GM19043 (cell line): ENCODE measurements around the gene PROK1.

ENCODE experiments used
- ATAC-seq: cut with Tn5 transposase; IDR thresholded peaks from one replicate; pipeline ENCODE4 v1.9.1; 2021; ENCODE audit warnings: low read depth; ENCODE audit not compliant: unreplicated experiment

Gene PROK1

GRCh38 chr1:110485725-110486124, 34.8 kb downstream of the PROK1 start:
- ATAC-seq: no peak

DNA sequence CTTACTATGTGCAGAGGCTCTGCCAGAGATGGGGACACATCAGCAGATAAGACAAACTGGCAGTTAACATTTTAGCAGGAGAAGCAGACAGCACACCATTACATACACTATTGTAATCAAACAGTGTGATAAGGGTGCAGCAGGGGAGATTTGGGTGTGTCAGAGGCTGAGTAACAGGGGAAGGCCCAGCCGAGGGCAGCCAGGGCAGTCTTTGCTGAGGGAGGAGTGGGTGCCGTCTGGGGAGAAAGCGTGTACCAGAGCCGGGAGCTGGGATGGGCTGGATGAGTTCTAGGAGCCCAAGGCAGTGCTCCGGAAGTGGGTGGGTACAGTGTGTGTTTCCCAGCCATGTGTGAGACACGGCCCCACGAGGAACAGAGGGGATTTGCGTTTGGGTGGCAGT, 36.8 kb downstream of the PROK1 start:
- no peak for ATAC-seq

DNA sequence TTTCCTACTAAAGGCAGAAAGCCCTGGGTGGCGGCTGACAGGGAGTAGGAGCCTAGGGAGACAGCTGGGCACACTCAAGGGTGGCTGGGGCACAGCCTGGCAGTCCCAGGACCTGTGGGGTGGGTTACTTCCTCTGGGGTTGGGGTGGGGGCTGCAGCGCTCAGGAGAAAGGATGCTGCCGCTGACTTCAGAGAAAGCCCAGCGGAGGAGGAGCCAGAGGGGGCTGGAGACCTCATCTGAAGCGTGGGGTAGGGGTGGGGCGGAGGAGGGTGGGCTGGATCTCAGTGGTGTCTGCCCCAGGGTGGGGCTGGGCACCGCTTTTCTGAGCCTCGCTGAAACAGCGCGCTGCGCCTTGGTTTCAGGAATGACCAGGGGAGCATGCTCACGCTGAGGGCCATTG, 37.2 kb downstream of the PROK1 start:
- no peak for ATAC-seq

- ATAC-seq: no peak
Observed at GRCh38 chr1:110488867-110489266, 37.9 kb downstream of the PROK1 start.

DNA sequence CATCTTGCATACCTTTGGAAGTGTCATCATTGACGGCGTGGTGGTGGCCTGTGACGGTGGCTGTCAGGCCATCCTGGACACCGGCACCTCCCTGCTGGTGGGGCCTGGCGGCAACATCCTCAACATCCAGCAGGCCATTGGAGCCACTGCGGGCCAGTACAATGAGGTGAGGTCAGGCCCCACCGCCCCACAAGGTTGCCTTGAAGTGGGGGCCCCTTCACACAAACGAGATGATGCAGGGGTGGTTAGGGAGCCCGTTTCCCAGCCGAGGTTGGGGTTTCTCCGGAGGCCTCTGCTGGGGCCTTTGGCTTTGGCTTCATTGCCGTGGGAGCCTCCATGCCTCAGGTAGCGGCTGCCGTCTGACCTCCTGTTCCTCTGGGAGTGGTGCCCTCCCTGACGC, 38.5 kb downstream of the PROK1 start:
- no peak for ATAC-seq

- no peak for ATAC-seq
Observed at GRCh38 chr1:110489973-110490542, 39.1 kb downstream of the PROK1 start.

DNA sequence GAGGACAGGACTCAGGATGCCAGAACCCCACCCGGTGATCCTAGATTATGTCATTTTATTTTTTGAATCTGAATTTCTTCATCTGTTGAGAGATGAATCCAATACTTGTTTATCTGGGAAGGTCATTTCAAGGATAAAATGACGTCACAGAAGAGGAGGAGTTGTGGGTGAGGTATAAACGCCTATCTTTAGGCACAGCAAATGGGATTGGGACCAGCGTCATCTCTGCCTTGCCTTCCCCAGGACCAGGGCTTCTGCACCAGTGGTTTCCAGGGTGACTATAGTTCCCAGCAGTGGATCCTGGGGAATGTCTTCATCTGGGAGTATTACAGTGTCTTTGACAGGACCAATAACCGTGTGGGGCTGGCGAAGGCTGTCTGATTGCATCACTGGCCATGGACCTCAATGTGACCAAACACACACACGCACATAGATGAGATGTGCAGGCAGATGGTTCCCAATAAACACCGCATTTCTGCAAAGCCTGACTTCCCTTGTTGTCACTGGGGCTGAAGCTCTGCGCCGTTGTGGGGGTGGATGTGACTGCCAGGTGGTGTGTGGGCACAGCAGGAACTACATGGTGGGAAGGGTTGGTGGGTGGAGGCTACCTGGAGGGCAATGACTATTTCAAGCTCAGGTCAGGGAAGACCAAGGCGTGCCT, 40.0 kb downstream of the PROK1 start:
- no peak for ATAC-seq

DNA sequence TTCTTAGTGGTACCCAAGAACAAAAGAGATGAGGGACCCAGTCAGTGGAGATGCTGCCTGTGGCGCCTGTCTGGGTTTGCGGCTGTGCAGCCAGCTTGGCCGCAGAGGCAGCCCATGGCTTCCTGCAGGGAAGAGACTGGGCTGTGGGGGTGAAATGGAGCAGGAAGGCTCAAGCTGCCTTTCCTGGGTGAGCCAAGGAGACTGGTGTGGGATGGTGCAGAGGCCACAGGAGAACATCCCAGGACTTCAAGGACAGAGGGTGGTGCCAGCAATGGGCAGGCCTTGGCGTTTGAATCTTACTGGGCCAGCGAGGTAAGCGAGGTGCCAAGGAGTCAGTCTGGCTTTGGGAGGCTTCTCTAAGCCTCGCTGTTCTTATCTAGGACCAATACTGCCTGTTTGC, 41.6 kb downstream of the PROK1 start:
- no peak for ATAC-seq

DNA sequence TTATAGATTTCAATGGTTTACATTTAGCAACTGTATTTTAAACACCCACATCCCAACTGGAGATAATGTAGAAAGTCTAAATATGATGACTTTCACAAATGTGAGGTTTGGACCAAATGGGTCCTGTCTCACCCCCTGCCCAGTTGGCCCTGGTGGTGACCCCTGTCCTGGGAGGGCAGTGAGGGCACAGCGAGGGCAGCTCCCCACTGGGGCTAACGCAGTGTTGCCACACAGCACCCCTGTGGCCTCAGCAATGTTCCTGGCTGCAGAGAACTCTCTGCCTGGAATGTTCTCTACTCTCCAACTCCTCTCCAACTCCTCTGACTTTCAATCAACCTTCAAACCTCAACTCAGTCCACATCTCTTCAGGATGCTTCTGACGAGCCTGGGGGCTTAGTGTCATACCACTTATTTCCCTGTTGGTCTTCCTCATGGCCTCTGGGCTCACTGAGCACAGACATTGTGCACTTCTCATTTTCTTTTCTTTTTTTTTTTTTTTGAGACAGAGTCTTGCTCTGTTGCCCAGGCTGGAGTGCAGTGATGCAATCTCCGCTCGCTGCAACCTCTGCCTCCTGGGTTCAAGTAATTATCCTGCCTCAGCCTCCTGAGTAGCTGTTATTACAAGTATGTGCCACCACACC, 42.2 kb downstream of the PROK1 start:
- no peak for ATAC-seq

DNA sequence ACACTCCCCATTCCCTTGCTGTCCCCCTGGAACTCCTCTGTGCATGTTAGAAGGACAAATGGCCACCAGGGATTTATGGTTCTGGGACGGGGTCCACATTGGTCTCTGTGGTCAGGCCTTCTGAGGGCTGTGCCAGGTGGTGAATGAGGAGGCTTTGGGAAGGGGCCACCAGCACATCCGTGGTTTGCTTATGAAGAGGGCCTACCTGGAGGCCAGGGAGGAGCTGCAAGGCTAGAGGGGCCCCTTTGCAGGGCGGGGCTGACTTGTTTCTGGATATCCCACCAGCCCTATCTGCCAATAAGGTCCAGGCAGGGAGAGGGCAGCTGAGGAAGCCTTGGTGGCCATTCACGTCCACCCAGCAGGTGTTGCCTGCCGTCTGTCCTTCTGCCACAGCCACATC, 43.1 kb downstream of the PROK1 start:
- ATAC-seq: no peak

DNA sequence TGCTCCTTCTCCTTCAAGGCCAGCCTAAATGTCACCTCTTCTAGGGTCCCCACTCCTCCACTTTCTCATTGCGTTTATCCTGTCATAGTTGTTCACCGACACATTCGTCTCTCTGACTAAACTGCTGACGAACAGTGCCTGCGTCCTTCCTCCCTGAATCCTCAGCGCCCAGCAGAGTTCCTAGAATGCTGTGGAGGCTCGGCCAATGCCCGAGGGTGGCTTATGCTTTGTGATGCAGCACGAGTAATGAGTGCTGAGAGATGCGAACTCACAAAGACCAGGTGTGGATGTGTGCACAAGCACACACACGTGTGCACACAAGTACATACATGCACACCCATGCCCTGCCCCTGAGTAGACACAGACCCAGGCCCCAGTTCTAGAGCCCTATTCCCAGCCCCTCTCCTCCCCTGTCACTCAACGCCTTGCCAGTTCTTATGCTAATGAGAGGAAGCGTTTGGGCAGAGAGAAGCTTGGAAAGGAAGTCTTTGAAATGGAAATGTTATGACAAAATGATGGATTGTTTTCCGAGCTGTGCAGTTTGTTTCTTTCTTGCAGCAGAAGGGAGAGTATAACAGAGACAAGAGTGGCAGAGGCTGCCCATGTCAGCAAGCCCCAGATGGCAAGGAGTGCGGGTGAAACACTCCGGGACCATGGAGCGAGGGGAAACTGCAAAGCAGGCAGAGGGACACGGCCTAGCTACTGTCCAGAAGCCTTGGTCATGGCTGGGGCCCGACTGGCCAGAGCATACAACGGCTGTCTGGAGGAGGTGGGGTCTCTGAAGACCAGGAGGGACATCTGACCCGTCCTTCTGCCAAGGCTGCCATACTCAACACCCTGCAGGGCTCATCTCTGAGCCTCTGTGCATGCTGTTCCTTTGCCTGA, 43.8 kb downstream of the PROK1 start:
- no peak for ATAC-seq

GRCh38 chr1:110495926-110496600, 45.1 kb downstream of the PROK1 start:
- no peak for ATAC-seq

DNA sequence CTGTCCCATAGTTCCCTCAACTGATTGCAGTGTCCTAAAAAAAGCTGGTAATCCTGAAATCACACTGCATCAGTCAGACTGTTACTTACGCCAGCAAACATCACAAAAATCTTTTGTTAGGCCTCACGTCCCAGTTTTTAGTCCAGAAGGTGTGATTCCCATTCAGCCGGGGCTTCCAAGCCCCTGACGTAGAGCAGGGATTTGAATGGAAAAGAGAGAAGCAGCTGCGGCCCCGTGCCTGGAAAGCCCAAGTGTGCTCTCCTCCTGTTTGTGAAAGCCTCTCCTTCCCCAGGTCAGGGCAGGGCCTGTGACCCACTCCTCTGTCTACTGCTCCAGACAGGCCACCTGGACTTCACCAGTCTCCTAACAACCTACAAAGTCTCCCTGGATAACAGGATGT, 47.3 kb downstream of the PROK1 start:
- ATAC-seq: no peak

DNA sequence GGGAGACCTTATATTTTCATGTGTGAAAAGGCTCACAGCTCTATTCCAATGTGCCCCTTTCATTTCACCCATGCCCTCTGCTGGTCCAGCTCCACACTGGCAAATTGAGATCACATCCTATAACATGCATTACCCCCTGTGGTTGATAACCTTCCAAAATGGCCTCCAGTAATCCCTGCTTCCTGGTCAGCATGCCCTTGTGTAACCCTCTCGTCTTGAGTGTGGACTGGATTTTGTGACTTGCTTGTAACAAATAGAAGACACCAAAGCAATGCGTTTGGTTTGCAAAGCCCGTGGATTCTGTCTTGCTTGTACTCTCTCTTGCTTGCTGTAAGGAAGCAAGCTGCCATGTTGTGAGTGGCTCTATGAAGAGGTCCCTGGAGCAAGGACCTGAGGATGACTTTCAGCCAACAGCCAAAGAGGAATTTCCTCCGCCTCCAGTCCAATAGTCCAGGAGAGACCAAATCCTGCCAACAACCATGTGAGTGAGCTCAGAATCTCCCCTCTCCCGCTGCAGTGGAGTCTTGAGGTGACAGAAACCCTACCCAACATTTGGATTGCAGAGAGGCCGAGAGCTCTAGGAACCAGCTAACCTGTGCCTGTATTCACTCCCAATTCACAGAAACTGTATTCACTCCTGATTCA, 50.7 kb downstream of the PROK1 start:
- no peak for ATAC-seq

DNA sequence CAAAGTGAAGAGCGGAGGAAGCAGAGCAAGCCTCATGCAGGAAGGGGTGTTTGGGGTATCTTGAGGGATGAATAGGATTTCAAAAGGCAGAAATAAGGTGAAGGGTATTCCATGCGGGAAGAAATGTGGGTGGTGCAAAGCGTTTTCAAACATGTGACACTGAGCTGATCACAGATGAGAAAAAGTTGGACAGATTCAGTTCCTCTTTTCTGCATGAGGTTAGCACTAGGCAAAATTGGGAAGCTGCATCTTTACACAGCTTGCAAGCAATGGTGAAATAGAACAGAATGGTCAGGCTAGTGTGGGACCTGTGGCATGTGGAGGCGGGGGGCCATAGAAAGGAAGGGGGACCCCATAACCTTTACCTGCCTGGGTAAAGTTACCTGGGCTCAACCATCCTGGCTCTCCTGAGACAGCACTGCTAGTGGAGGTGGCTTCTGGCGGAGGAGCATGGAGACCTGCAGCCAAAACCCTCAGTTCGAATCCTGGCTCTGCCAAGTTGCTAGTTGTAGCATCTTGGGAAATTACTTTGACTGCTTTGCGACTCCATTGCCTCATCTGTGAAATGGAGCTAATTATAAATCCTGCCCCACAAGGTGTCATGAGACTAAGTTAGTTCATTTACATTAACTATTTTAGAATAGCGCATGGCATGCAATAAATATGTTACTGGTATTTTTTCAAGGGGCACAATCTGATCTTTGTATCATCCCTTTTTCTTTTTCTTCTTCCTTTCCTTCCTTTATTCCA, 51.6 kb downstream of the PROK1 start:
- no peak for ATAC-seq

- no peak for ATAC-seq
Observed at GRCh38 chr1:110503471-110503870, 52.5 kb downstream of the PROK1 start.

DNA sequence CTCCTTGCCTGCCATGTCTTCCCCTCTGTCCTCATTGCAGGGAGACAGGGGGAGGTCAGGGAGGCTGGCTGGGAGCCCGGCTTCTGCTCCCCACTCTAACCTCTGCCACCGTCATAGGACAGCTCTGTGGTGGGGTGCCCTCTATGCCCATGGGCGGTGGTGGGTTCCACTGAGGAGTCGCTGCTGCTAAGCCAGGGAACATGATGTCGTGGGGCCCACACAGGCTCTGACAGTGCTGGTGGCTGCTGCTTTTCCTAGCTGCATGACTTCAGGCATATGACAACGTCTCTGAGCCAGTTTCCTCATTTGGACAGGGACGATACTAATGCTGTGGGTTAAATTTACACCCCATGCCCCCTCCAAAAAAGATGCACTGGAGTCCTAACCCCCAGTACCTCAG, 53.3 kb downstream of the PROK1 start:
- no peak for ATAC-seq

GRCh38 chr1:110505596-110505995, 54.6 kb downstream of the PROK1 start:
- no peak for ATAC-seq

DNA sequence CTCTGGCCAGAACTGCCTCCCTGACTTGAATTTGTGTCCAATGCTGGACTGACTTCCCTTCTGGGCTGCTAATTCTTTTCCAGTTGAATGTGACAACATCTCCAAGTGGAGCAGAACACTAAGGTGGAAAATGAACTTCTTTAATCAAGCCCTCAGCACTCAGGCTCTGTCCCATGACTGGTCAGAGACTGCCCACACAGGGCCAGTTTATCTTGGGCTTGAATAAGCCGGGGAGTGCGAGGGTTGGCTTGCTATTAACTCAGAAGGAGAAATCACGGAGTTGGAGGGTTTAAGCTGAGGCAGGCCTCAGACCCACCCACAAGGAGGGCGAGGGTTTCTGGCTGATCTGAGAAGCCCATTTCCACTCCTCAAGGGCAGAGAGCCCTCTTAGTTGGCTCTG, 55.6 kb downstream of the PROK1 start:
- ATAC-seq: no peak
